HEK293 (cell line): ENCODE results near the gene SAMD3.
"Not testable (repeated sequence)": the region's sequence is repeated elsewhere in the genome, so short reads cannot be mapped to it uniquely, and the experiment has no call there.

ENCODE experiments used
- CTCF ChIA-PET: fragments of 350-600 bp; formaldehyde crosslinking; extraction: SDS; loops from one replicate; lab custom pipeline; 2021; ENCODE audit warnings: antibody characterized with exemption; lab: Yijun Ruan, JAX
- POLR2A ChIA-PET: fragments of 300-600 bp; formaldehyde crosslinking; extraction: SDS; loops from one replicate; lab custom pipeline; 2020; ENCODE audit warnings: antibody characterized with exemption, inconsistent platforms; lab: Yijun Ruan, JAX
- H3K27ac ChIP-seq: fragments of 200-500 bp; sonication (Bioruptor generic); 2 replicates; pipeline ENCODE4 v1.5.1; 2014; ENCODE audit warnings: low read depth, low read length, control low read depth, inconsistent platforms; ENCODE audit errors: extremely low read depth
- H3K36me3 ChIP-seq, 2 experiments: fragments of 200-500 bp in 1 of 2; sonication (Bioruptor generic) in 1 of 2; 1 replicate in 1 of 2; 2 replicates in 1 of 2; pipeline ENCODE4 v1.5.1; 2014 to 2017; ENCODE audit warnings: inconsistent platforms in 2 of 2, low read length in 2 of 2; ENCODE audit not compliant: control insufficient read depth in 2 of 2, insufficient read depth in 1 of 2
- H3K4me1 ChIP-seq: fragments of 200-500 bp; sonication (Bioruptor generic); 2 replicates; pipeline ENCODE4 v1.5.1; 2014; ENCODE audit warnings: mild to moderate bottlenecking, low read length, inconsistent platforms; ENCODE audit not compliant: control insufficient read depth, insufficient read depth
- H3K4me3 ChIP-seq: 2 replicates; pipeline ENCODE4 v1.5.1; 2011; ENCODE audit warnings: low read depth, mild to moderate bottlenecking, control low read depth, low read length, moderate library complexity
- H3K9me3 ChIP-seq: fragments of 200-500 bp; sonication (Bioruptor generic); 2 replicates; pipeline ENCODE4 v1.5.1; 2014; ENCODE audit warnings: low read depth, low read length, inconsistent platforms; ENCODE audit not compliant: control insufficient read depth, insufficient read depth
- GLIS1 ChIP-seq: fragments of 450-650 bp; formaldehyde crosslinking; IDR thresholded peaks from 2 replicates; pipeline ENCODE4 v1.5.1; 2016; ENCODE audit warnings: missing biosample characterization, missing genetic modification characterization
- ZBTB17 ChIP-seq: fragments of 450-650 bp; formaldehyde crosslinking; IDR thresholded peaks from 2 replicates; pipeline ENCODE4 v1.5.1; 2016; ENCODE audit warnings: missing biosample characterization, missing genetic modification characterization
- ZBTB21 ChIP-seq: fragments of 450-650 bp; formaldehyde crosslinking; IDR thresholded peaks from 2 replicates; pipeline ENCODE4 v1.5.1; 2017; ENCODE audit warnings: missing biosample characterization, missing genetic modification characterization
- ZFHX2 ChIP-seq: fragments of 450-650 bp; formaldehyde crosslinking; conservative IDR thresholded peaks from 2 replicates; pipeline ENCODE4 v1.5.1; 2016; ENCODE audit warnings: missing biosample characterization, missing genetic modification characterization
- ZNF16 ChIP-seq: fragments of 450-650 bp; formaldehyde crosslinking; IDR thresholded peaks from 2 replicates; pipeline ENCODE4 v1.5.1; 2016; ENCODE audit warnings: low read depth, missing biosample characterization, missing genetic modification characterization
- ZNF354C ChIP-seq: fragments of 450-650 bp; formaldehyde crosslinking; IDR thresholded peaks from 2 replicates; pipeline ENCODE4 v1.5.1; 2016; ENCODE audit warnings: missing biosample characterization, missing genetic modification characterization, low read depth, borderline replicate concordance
- ZNF404 ChIP-seq: fragments of 450-650 bp; formaldehyde crosslinking; IDR thresholded peaks from 2 replicates; pipeline ENCODE4 v1.5.1; 2017; ENCODE audit warnings: missing biosample characterization, missing genetic modification characterization
- ZNF433 ChIP-seq: fragments of 450-650 bp; formaldehyde crosslinking; IDR thresholded peaks from 2 replicates; pipeline ENCODE4 v1.5.1; 2016; ENCODE audit warnings: missing biosample characterization, missing genetic modification characterization, low read depth
- ZNF558 ChIP-seq: fragments of 450-650 bp; formaldehyde crosslinking; IDR thresholded peaks from 2 replicates; pipeline ENCODE4 v1.5.1; 2016; ENCODE audit warnings: missing biosample characterization, missing genetic modification characterization
- ZNF670 ChIP-seq: fragments of 450-650 bp; formaldehyde crosslinking; IDR thresholded peaks from 2 replicates; pipeline ENCODE4 v1.5.1; 2016; ENCODE audit warnings: missing biosample characterization, missing genetic modification characterization, low read depth
- ZNF747 ChIP-seq: fragments of 450-650 bp; formaldehyde crosslinking; IDR thresholded peaks from 2 replicates; pipeline ENCODE4 v1.5.1; 2016; ENCODE audit warnings: missing biosample characterization, missing genetic modification characterization
- ZNF843 ChIP-seq: fragments of 450-650 bp; formaldehyde crosslinking; IDR thresholded peaks from 2 replicates; pipeline ENCODE4 v1.5.1; 2016; ENCODE audit warnings: missing biosample characterization, missing genetic modification characterization
- TF ChIP-seq, protein P1 (sequence below): fragments of 450-650 bp; formaldehyde crosslinking; IDR thresholded peaks from 2 replicates; pipeline ENCODE4 v1.5.0; 2017; ENCODE audit warnings: missing biosample characterization, missing genetic modification characterization, borderline replicate concordance
- TF ChIP-seq, protein P2 (sequence below): fragments of 450-650 bp; formaldehyde crosslinking; IDR thresholded peaks from 2 replicates; pipeline ENCODE4 v1.5.1; 2016; ENCODE audit warnings: missing biosample characterization, missing genetic modification characterization
- TF ChIP-seq, protein P3 (sequence below): fragments of 450-650 bp; formaldehyde crosslinking; IDR thresholded peaks from 2 replicates; pipeline ENCODE4 v1.5.1; 2017; ENCODE audit warnings: missing biosample characterization, missing genetic modification characterization
- TF ChIP-seq, protein P4 (sequence below): fragments of 450-650 bp; formaldehyde crosslinking; IDR thresholded peaks from 2 replicates; pipeline ENCODE4 v1.5.1; 2016; ENCODE audit warnings: missing biosample characterization, missing genetic modification characterization, low read depth
- TF ChIP-seq, protein P5 (sequence below): fragments of 450-650 bp; formaldehyde crosslinking; IDR thresholded peaks from 2 replicates; pipeline ENCODE4 v1.5.1; 2016; ENCODE audit warnings: missing biosample characterization, missing genetic modification characterization

Gene SAMD3

DNA sequence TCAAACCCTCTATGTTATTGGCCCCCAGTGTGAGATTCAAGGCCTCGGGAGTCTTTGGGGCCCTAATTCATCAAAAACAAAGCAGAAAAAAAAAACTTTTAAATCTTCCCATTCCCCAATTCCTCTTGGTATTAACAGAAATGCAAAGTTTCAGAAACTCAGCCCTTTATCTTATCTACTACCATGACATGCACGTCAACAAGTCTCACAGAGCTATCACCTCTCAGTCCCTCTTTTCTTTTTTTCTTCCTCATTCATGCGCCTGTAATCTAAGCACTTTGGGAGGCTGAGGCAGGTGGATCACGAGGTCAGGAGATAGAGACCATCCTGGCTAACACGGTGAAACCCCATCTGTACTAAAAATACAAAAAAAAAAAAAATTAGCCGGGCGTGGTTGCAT lies 22.7 kb downstream of the SAMD3 start (continued):
- TF ChIP-seq, protein P1, sequence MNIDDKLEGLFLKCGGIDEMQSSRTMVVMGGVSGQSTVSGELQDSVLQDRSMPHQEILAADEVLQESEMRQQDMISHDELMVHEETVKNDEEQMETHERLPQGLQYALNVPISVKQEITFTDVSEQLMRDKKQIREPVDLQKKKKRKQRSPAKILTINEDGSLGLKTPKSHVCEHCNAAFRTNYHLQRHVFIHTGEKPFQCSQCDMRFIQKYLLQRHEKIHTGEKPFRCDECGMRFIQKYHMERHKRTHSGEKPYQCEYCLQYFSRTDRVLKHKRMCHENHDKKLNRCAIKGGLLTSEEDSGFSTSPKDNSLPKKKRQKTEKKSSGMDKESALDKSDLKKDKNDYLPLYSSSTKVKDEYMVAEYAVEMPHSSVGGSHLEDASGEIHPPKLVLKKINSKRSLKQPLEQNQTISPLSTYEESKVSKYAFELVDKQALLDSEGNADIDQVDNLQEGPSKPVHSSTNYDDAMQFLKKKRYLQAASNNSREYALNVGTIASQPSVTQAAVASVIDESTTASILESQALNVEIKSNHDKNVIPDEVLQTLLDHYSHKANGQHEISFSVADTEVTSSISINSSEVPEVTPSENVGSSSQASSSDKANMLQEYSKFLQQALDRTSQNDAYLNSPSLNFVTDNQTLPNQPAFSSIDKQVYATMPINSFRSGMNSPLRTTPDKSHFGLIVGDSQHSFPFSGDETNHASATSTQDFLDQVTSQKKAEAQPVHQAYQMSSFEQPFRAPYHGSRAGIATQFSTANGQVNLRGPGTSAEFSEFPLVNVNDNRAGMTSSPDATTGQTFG = no peak
- TF ChIP-seq, protein P2, sequence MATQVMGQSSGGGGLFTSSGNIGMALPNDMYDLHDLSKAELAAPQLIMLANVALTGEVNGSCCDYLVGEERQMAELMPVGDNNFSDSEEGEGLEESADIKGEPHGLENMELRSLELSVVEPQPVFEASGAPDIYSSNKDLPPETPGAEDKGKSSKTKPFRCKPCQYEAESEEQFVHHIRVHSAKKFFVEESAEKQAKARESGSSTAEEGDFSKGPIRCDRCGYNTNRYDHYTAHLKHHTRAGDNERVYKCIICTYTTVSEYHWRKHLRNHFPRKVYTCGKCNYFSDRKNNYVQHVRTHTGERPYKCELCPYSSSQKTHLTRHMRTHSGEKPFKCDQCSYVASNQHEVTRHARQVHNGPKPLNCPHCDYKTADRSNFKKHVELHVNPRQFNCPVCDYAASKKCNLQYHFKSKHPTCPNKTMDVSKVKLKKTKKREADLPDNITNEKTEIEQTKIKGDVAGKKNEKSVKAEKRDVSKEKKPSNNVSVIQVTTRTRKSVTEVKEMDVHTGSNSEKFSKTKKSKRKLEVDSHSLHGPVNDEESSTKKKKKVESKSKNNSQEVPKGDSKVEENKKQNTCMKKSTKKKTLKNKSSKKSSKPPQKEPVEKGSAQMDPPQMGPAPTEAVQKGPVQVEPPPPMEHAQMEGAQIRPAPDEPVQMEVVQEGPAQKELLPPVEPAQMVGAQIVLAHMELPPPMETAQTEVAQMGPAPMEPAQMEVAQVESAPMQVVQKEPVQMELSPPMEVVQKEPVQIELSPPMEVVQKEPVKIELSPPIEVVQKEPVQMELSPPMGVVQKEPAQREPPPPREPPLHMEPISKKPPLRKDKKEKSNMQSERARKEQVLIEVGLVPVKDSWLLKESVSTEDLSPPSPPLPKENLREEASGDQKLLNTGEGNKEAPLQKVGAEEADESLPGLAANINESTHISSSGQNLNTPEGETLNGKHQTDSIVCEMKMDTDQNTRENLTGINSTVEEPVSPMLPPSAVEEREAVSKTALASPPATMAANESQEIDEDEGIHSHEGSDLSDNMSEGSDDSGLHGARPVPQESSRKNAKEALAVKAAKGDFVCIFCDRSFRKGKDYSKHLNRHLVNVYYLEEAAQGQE (tag by site-specific recombination) = no peak
- TF ChIP-seq ZNF747 = no peak

DNA sequence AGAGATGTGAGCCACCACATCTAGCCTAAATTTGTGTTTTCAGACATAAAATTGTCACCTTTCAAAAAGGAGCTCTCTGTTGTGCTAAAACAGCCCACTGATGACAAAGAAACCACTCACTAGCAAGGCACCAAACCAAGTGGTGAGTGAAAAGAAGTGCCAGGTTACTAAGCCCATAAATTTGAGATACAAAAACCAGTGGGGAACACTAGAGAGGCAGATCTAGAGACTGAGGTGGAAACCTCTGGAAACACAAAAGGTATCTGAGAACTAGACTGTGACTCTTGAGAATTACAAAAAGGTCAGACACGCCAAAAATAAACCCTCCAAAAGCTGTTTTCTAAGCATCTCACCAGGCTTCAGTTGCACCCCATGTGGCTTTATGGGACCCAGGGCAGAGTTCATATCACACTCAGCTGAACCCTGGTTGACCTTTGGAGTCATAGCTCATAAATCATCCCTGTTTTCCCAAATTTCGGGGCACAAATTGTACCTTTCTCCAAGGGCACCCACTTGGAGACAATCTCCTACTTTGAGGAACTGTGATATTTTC lies 24.2 kb downstream of the SAMD3 start:
- Histone ChIP-seq H3K27ac (no peak overlapping the region), H3K4me3 (no peak overlapping the region)
- TF ChIP-seq ZNF354C (tag by site-specific recombination) (no peak), ZNF433 (no peak), ZBTB21 (no peak), ZNF558 (tag by site-specific recombination) (no peak), ZBTB17 (tag by site-specific recombination) (no peak), ZFHX2 (tag by site-specific recombination) (no peak), ZNF16 (tag by site-specific recombination) (no peak), ZNF404 (no peak), GLIS1 (tag by site-specific recombination) (no peak), ZNF843 (tag by site-specific recombination) (no peak), ZNF670 (tag by site-specific recombination) (no peak)
- TF ChIP-seq, protein P3, sequence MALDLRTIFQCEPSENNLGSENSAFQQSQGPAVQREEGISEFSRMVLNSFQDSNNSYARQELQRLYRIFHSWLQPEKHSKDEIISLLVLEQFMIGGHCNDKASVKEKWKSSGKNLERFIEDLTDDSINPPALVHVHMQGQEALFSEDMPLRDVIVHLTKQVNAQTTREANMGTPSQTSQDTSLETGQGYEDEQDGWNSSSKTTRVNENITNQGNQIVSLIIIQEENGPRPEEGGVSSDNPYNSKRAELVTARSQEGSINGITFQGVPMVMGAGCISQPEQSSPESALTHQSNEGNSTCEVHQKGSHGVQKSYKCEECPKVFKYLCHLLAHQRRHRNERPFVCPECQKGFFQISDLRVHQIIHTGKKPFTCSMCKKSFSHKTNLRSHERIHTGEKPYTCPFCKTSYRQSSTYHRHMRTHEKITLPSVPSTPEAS (tag by site-specific recombination) = no peak
- TF ChIP-seq, protein P4, sequence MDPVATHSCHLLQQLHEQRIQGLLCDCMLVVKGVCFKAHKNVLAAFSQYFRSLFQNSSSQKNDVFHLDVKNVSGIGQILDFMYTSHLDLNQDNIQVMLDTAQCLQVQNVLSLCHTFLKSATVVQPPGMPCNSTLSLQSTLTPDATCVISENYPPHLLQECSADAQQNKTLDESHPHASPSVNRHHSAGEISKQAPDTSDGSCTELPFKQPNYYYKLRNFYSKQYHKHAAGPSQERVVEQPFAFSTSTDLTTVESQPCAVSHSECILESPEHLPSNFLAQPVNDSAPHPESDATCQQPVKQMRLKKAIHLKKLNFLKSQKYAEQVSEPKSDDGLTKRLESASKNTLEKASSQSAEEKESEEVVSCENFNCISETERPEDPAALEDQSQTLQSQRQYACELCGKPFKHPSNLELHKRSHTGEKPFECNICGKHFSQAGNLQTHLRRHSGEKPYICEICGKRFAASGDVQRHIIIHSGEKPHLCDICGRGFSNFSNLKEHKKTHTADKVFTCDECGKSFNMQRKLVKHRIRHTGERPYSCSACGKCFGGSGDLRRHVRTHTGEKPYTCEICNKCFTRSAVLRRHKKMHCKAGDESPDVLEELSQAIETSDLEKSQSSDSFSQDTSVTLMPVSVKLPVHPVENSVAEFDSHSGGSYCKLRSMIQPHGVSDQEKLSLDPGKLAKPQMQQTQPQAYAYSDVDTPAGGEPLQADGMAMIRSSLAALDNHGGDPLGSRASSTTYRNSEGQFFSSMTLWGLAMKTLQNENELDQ (tag by site-specific recombination) = no peak
- TF ChIP-seq, protein P5, sequence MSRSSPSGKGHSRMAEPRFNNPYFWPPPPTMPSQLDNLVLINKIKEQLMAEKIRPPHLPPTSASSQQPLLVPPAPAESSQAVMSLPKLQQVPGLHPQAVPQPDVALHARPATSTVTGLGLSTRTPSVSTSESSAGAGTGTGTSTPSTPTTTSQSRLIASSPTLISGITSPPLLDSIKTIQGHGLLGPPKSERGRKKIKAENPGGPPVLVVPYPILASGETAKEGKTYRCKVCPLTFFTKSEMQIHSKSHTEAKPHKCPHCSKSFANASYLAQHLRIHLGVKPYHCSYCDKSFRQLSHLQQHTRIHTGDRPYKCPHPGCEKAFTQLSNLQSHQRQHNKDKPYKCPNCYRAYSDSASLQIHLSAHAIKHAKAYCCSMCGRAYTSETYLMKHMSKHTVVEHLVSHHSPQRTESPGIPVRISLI (tag by site-specific recombination) = no peak
- TF ChIP-seq, all 188 proteins: peak for 0
- H3K4me1 ChIP-seq = no peaks in the 10 kb centered on the region
- no peaks in the 10 kb centered on the region for H3K9me3 ChIP-seq
- ChIA-PET POLR2A (no interaction called here), CTCF (interaction anchor here (0.8 kb wide), 1 partner anchor 14 kb away, joined by 3 read pairs; no protein-coding TSS in a partner anchor)
- no peaks in the 10 kb centered on the region for H3K36me3 ChIP-seq

DNA sequence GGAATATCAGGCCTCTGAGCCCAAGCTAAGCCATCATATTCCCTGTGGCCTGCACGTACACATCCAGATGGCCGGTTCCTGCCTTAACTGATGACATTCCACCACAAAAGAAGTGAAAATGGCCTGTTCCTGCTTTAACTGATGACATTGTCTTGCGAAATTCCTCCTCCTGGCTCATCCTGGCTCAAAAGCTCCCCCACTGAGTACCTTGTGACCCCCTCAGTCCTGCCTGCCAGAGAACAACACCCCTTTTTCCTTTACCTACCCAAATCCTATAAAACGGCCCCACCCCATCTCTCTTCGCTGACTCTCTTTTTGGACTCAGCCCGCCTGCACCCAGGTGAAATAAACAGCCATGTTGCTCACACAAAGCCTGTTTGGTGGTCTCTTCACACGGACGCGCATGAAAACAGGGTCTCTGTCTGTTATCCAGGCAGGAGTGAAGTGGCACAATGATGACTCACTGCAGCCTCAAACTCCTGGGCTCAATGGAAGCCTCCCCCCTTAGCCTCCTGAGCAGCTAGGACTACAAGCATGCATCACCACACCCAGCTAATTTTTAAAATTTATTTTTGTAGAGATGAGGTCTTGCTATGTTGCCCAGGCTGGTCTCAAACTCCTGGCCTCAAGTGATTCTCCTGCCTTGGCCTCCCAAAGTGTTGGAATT lies 24.8 kb downstream of the SAMD3 start:
- H3K27ac ChIP-seq, H3K36me3 ChIP-seq, H3K4me1 ChIP-seq, H3K9me3 ChIP-seq, POLR2A ChIA-PET, H3K4me3 ChIP-seq: not testable (repeated sequence)
- CTCF ChIA-PET = interaction anchor here (0.8 kb wide), 1 partner anchor 15 kb away, joined by 3 read pairs; no protein-coding TSS in a partner anchor

DNA sequence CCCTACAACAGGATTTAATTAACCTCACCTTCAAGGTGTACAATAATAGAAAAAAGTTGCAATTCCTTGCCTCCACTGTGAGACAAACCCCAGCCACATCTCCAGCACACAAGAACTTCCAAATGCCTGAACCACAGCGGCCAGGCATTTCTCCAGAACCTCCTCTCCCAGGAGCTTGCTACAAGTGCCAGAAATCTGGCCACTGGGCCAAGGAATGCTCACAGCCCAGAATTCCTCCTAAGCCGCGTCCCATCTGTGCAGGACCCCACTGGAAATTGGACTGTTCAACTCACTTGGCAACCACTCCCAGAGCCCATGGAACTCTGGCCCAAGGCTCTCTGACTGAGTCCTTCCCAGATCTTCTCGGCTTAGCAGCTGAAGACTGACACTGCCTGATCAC lies 28.3 kb downstream of the SAMD3 start:
- H3K27ac ChIP-seq, H3K9me3 ChIP-seq, H3K4me3 ChIP-seq, H3K36me3 ChIP-seq, H3K4me1 ChIP-seq, CTCF ChIA-PET, POLR2A ChIA-PET: not testable (repeated sequence)
